GM11168 (cell line): Measurements from ENCODE around the gene MINDY4.

Source experiments
- in situ Hi-C: fragments of 300-500 bp; cut with MboI; formaldehyde crosslinking; loops from one replicate; pipeline ENCODE4 v1.12.0; 2022; ENCODE audit warnings: low sequenced_read_pairs; ENCODE audit not compliant: unreplicated experiment

MINDY4 gene

DNA sequence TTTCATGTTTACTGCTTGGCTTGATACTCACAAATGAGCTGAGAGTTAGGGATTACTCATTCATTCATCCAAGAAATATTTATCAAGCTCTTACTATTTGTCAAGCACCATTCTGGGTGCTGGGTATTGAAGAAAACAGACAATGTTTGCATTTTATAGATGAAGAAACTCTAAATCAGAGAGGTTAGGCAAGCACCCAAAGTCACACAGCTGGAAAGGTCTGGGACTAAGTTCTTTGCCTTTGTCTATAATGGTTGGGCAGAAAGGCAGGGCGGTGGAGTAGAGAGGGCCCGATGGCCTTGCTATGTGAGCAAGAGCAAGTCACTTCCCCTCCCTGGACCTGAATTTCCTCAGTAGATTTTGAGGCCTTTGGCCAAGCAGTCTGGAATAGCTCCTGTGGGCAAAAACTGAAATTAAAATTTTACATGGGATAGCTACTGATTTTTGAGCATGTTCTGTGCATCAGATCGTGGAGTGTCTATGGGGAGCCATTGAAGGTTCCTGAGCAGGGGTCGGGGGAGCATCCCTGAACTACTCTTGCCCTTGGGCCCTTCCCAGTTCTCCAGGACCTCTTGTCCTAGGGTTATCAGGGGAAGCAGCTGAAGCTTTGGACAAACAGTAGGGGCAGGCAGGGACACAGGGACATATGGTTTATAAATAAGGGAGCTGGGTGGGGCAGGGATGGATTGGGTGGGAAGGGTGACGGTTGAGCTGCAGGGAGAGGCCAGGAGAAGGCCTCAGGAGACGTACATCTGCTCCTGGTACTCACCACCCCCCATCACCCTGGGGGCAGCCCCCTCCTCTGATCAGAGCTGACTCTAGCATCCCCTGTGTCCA is 163.7 kb downstream of the MINDY4 start:
- in situ Hi-C loops, result no loop called here

GRCh38 chr7:30935569-30935877 is 164.3 kb downstream of the MINDY4 start:
- in situ Hi-C loops, result no loop called here

- in situ Hi-C loops, result no loop called here
These were observed 165.5 kb downstream of the MINDY4 start for GRCh38 chr7:30936650-30937245.

DNA sequence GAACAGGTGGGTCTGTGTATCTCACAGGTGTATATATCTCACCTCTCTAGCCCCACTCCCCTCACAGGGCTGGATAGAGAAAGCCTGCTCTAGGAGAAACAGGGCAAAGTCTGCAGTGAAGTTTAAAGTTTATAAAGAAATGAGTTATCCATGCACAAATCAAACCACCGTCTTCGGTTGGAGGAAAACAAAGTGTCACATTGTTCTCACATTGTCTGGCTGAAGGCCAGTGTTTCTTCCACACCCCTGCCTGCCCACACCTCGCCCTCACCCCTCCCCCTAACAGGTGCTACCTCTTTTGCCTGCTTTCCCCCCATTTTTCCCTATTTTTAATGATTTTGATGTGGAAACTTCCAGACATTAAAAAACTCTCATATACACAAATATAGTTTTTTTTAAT is 166.2 kb downstream of the MINDY4 start:
- in situ Hi-C loops, result no loop called here

GRCh38 chr7:30938435-30939316 is 167.5 kb downstream of the MINDY4 start:
- in situ Hi-C loops, result no loop called here

DNA sequence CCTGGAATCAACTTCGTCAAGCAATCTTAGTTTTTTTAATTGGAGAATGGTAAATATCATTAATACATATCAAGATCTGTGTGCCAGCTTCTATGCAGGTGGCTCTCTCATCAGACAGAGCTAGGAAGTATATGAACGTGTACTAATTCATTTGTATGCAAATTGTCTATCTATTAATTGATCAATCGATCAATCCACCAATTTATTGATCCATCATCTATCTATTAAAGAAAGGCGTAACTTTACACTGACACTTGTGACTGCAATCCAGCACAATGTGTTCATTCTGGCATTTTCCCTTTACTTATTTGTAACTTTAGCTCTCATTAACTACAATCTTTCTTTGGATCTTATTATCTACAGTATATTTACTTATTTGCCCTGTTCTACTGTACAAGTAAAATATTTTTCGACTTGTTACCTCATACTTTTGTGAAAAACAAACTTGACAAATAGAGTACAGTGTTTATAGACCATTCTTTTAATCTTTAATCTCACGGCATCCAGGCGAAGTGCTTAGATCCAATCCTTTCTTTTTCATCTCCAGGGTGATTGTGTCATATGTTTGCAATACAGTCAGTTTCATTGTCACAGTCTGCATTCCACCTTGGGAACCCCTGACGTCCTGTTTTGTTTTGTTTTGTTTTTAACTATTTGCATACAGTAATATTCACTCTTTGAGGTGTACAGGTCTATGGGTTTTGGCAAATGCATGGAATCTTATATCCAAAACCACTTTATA is 170.5 kb downstream of the MINDY4 start:
- in situ Hi-C loops, result no loop called here
